MM.1S (cell line): ENCODE measurements around the gene UTP15.
A peak's percentile ranks its signal among the peaks of the same experiment; 100 is the strongest.

Experiments
- DNase-seq: peaks from one replicate; pipeline ENCODE4 v3.0.0-alpha.2; 2015
- H2AFZ ChIP-seq: fragments of 300-600 bp; sonication (generic); 2 replicates; pipeline ENCODE4 v1.6.0; 2016; ENCODE audit warnings: antibody characterized with exemption, low read length
- H3F3A ChIP-seq: fragments of 300-600 bp; sonication (generic); 2 replicates; pipeline ENCODE4 v1.6.1; 2016; ENCODE audit warnings: mild to moderate bottlenecking, antibody characterized with exemption, low read length, moderate library complexity, mixed read lengths; ENCODE audit not compliant: insufficient read depth
- H3K27ac ChIP-seq: fragments of 300-600 bp; sonication (generic); 2 replicates; pipeline ENCODE4 v1.5.1; 2016; ENCODE audit warnings: mild to moderate bottlenecking, low read length
- H3K27me3 ChIP-seq: fragments of 300-600 bp; sonication (generic); replicated peaks from 2 replicates; pipeline ENCODE4 v1.6.0; 2016; ENCODE audit warnings: low read length; ENCODE audit not compliant: insufficient read depth
- H3K36me3 ChIP-seq: fragments of 300-600 bp; sonication (generic); replicated peaks from 2 replicates; pipeline ENCODE4 v1.6.1; 2016; ENCODE audit warnings: mild to moderate bottlenecking, low read length, mixed read lengths; ENCODE audit not compliant: insufficient read depth
- H3K4me1 ChIP-seq: fragments of 300-600 bp; sonication (generic); 2 replicates; pipeline ENCODE4 v1.6.1; 2016; ENCODE audit warnings: low read length, mixed read lengths
- H3K4me2 ChIP-seq: fragments of 300-600 bp; sonication (generic); 2 replicates; pipeline ENCODE4 v1.6.0; 2016; ENCODE audit warnings: low read depth, low read length
- H3K4me3 ChIP-seq: fragments of 300-600 bp; sonication (generic); 2 replicates; pipeline ENCODE4 v1.5.1; 2016; ENCODE audit warnings: low read length, mixed read lengths
- H3K79me2 ChIP-seq: fragments of 300-600 bp; sonication (generic); 2 replicates; pipeline ENCODE4 v1.6.1; 2016; ENCODE audit warnings: mixed run types, low read length, mixed read lengths
- H3K9ac ChIP-seq: fragments of 300-600 bp; sonication (generic); 2 replicates; pipeline ENCODE4 v1.6.1; 2016; ENCODE audit warnings: low read length, mixed read lengths
- H3K9me2 ChIP-seq: fragments of 300-600 bp; sonication (generic); replicated peaks from 2 replicates; pipeline ENCODE4 v1.6.1; 2016; ENCODE audit warnings: mild to moderate bottlenecking, low read length, mixed read lengths; ENCODE audit not compliant: insufficient read depth
- H3K9me3 ChIP-seq: fragments of 300-600 bp; sonication (generic); replicated peaks from 2 replicates; pipeline ENCODE4 v1.6.1; 2016; ENCODE audit warnings: mild to moderate bottlenecking, low read length, mixed read lengths; ENCODE audit not compliant: insufficient read depth
- H4K20me1 ChIP-seq: fragments of 300-600 bp; sonication (generic); 2 replicates; pipeline ENCODE4 v1.6.1; 2016; ENCODE audit warnings: mild to moderate bottlenecking, low read length, moderate library complexity, mixed read lengths; ENCODE audit not compliant: insufficient read depth
- EZH2 ChIP-seq: fragments of 300-600 bp; sonication (generic); optimal IDR thresholded peaks from 2 replicates; pipeline ENCODE3; 2017; ENCODE audit warnings: low read depth, mild to moderate bottlenecking, antibody characterized with exemption, low read length, mixed read lengths
- EZH2phosphoT487 ChIP-seq: fragments of 300-600 bp; sonication (generic); IDR thresholded peaks from 2 replicates; pipeline ENCODE4 v1.6.1; 2018; ENCODE audit warnings: antibody characterized with exemption, low read length
- TF ChIP-seq, protein P1 (sequence below): fragments of 300-600 bp; sonication (generic); IDR thresholded peaks from 2 replicates; pipeline ENCODE4 v1.5.1; 2016; ENCODE audit warnings: antibody characterized with exemption, low read length, mixed read lengths

UTP15 gene, protein sequence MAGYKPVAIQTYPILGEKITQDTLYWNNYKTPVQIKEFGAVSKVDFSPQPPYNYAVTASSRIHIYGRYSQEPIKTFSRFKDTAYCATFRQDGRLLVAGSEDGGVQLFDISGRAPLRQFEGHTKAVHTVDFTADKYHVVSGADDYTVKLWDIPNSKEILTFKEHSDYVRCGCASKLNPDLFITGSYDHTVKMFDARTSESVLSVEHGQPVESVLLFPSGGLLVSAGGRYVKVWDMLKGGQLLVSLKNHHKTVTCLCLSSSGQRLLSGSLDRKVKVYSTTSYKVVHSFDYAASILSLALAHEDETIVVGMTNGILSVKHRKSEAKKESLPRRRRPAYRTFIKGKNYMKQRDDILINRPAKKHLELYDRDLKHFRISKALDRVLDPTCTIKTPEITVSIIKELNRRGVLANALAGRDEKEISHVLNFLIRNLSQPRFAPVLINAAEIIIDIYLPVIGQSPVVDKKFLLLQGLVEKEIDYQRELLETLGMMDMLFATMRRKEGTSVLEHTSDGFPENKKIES

GRCh38 chr5:73565139-73565968, at the start of gene UTP15, which contains the start of gene ANKRA2:
UTP15 (plus strand) TSS chr5:73565743; CDS start chr5:73567345, 1,602 bp downstream.
ANKRA2 (minus strand) TSS chr5:73565639; CDS start chr5:73562881, 2,758 bp downstream.
- peak within 1 kb of the TSS; percentile 77 for H3K27ac ChIP-seq
- no peaks in the 10 kb centered on the region for H4K20me1 ChIP-seq
- peak within 1 kb of the TSS; percentile 81 for H3K4me2 ChIP-seq
- no peaks in the 10 kb centered on the region for H3K9me3 ChIP-seq
- no peaks in the 10 kb centered on the region for H3F3A ChIP-seq
- H3K9ac ChIP-seq, result peak within 1 kb of the TSS; percentile 90
- H3K36me3 ChIP-seq, result no peaks in the 10 kb centered on the region; the same call in 1 of the 2 replicates
- H3K4me1 ChIP-seq, result peaks cover 9% of the 10 kb centered on the region
- peak within 1 kb of the TSS; percentile 94 for H3K4me3 ChIP-seq
- TF ChIP-seq, protein P1, sequence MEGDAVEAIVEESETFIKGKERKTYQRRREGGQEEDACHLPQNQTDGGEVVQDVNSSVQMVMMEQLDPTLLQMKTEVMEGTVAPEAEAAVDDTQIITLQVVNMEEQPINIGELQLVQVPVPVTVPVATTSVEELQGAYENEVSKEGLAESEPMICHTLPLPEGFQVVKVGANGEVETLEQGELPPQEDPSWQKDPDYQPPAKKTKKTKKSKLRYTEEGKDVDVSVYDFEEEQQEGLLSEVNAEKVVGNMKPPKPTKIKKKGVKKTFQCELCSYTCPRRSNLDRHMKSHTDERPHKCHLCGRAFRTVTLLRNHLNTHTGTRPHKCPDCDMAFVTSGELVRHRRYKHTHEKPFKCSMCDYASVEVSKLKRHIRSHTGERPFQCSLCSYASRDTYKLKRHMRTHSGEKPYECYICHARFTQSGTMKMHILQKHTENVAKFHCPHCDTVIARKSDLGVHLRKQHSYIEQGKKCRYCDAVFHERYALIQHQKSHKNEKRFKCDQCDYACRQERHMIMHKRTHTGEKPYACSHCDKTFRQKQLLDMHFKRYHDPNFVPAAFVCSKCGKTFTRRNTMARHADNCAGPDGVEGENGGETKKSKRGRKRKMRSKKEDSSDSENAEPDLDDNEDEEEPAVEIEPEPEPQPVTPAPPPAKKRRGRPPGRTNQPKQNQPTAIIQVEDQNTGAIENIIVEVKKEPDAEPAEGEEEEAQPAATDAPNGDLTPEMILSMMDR, result no peak
- no peak for TF ChIP-seq EZH2
- TF ChIP-seq EZH2phosphoT487, result no peak
- no peaks in the 10 kb centered on the region for H3K27me3 ChIP-seq
- peaks cover 66% of the 10 kb centered on the region for H3K79me2 ChIP-seq
- DNase-seq, result peak; percentile 98
- H2AFZ ChIP-seq, result peak within 1 kb of the TSS; percentile 83
- H3K9me2 ChIP-seq, result no peaks in the 10 kb centered on the region

DNA sequence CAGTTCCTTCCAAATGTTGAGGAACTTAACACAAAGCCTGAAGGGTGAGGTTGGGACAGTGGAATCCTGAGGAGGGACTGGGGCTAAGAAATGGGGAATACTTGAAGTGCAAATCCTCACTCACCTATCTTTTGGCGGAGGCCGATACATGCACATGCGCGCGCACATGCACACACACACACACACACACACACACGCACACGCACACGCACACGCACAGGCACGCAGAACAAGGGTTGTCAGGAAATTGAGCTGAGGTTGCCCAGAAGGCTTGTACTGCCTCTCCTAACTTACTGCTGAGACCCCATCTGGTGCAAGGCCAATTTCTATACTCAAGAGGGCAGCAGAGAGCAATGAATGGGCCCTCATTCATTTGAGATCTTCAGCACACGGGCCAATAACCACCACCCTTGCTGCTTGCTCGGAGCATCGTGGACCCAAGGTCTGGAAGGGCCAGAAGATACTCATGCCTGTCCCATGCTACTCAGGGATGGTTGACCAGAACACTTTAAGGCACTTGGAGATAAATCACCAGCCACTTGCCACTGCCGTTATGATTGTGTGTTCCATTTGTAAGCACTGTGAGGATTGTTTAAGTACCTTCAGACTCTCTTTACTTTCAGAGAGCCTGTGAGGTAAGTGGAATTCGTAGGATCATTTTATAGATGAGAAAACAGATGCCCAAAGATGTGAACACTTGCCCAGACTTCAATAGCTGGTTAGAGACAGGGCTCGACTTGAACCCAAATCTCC, 45.8 kb upstream of the UTP15 start:
- H3K9me2 ChIP-seq, result no peaks in the 10 kb centered on the region
- no peak overlapping the region for H3K27ac ChIP-seq
- H4K20me1 ChIP-seq, result no peaks in the 10 kb centered on the region
- peak; percentile 84 for DNase-seq
- no peaks in the 10 kb centered on the region for H3K4me1 ChIP-seq
- no peak overlapping the region for H3K4me2 ChIP-seq
- H3F3A ChIP-seq, result no peaks in the 10 kb centered on the region
- peak overlapping the region; percentile 41; the same call in 1 of the 2 replicates for H2AFZ ChIP-seq
- no peak overlapping the region for H3K4me3 ChIP-seq
- no peaks in the 10 kb centered on the region for H3K9me3 ChIP-seq
- H3K79me2 ChIP-seq, result no peaks in the 10 kb centered on the region
- H3K9ac ChIP-seq, result no peak overlapping the region
- H3K27me3 ChIP-seq, result no peaks in the 10 kb centered on the region
- TF ChIP-seq, protein P1, result peak; percentile 78
- no peak for TF ChIP-seq EZH2phosphoT487
- no peak for TF ChIP-seq EZH2
- no peaks in the 10 kb centered on the region for H3K36me3 ChIP-seq

GRCh38 chr5:73522989-73523388, 42.6 kb upstream of the UTP15 start:
- H3K36me3 ChIP-seq, result no peaks in the 10 kb centered on the region
- no peaks in the 10 kb centered on the region for H3K27me3 ChIP-seq
- DNase-seq, result no peak
- no peak overlapping the region for H3K9ac ChIP-seq
- H3K9me2 ChIP-seq, result no peaks in the 10 kb centered on the region
- TF ChIP-seq EZH2phosphoT487, result no peak
- TF ChIP-seq, protein P1, result no peak
- no peak for TF ChIP-seq EZH2
- no peak overlapping the region for H2AFZ ChIP-seq
- no peak overlapping the region for H3K27ac ChIP-seq
- no peaks in the 10 kb centered on the region for H4K20me1 ChIP-seq
- no peaks in the 10 kb centered on the region for H3K9me3 ChIP-seq
- no peaks in the 10 kb centered on the region for H3K4me1 ChIP-seq
- no peaks in the 10 kb centered on the region for H3F3A ChIP-seq
- H3K79me2 ChIP-seq, result no peaks in the 10 kb centered on the region
- no peak overlapping the region for H3K4me3 ChIP-seq
- no peak overlapping the region for H3K4me2 ChIP-seq
